Naive thymus-derived CD4-positive, alpha-beta T cell (primary cell): ENCODE data around the gene LHFPL2. TPM values are rescaled to one million over a fixed set of nuclear protein-coding genes. Genes with fewer than 3 reads are reported as not detected.

Source experiments
- ATAC-seq: fragments of 150-1000 bp; cut with Tn5 transposase; 2 replicates; pipeline ENCODE4 v1.10.0; 2021; ENCODE audit warnings: mild to moderate bottlenecking, moderate library complexity
- CTCF ChIA-PET: fragments of 350-600 bp; sonication (Branson Sonifier 250); formaldehyde crosslinking; loops from one replicate; lab custom pipeline; 2021; ENCODE audit warnings: antibody characterized with exemption; lab: Charles Lee
- POLR2A ChIA-PET: fragments of 350-600 bp; sonication (Branson Sonifier 250); formaldehyde crosslinking; loops from one replicate; lab custom pipeline; 2021; ENCODE audit warnings: antibody characterized with exemption, inconsistent platforms; lab: Charles Lee
- DNase-seq, 9 donors: peaks; one replicate each; pipeline versions ENCODE4 v3.0.0 to v3.0.0-alpha.2; 2020 to 2022; ENCODE audit warnings: mixed read lengths in 1 of 9
- H3K27ac ChIP-seq: one replicate; pipeline ENCODE4 v1.7.0; 2013; ENCODE audit warnings: mild to moderate bottlenecking, low read depth, low read length, moderate library complexity
- H3K27me3 ChIP-seq, 2 donors: one replicate each; pipeline ENCODE4 v1.7.0; 2013; ENCODE audit warnings: low read length in 2 of 2, mild to moderate bottlenecking in 2 of 2, moderate library complexity in 2 of 2; ENCODE audit not compliant: control insufficient read depth in 2 of 2, insufficient read depth in 2 of 2
- H3K36me3 ChIP-seq, 3 experiments: 1 replicate in 2 of 3; 2 replicates in 1 of 3; pipeline ENCODE4 v1.7.0; 2013; ENCODE audit warnings: low read length in 3 of 3, mild to moderate bottlenecking in 3 of 3, moderate library complexity in 1 of 3; ENCODE audit not compliant: insufficient read depth in 3 of 3, control insufficient read depth in 2 of 3
- H3K4me1 ChIP-seq, 2 donors: one replicate each; pipeline ENCODE4 v1.7.0; 2013; ENCODE audit warnings: low read length in 2 of 2, mild to moderate bottlenecking in 2 of 2, moderate library complexity in 1 of 2; ENCODE audit not compliant: control insufficient read depth in 2 of 2, insufficient read depth in 2 of 2
- H3K4me3 ChIP-seq: 2 replicates; pipeline ENCODE4 v1.7.0; 2013; ENCODE audit warnings: mild to moderate bottlenecking, low read length
- H3K9me3 ChIP-seq, 3 experiments: 1 replicate in 2 of 3; 2 replicates in 1 of 3; pipeline ENCODE4 v1.7.0; 2013; ENCODE audit warnings: low read length in 3 of 3; ENCODE audit not compliant: control insufficient read depth in 2 of 3
- H3K27ac Mint-ChIP-seq, 9 donors: one replicate each; pipeline ENCODE4 v1.8.0; 2020 to 2022; ENCODE audit warnings: mixed read lengths in 9 of 9, mild to moderate bottlenecking in 8 of 9, moderate library complexity in 5 of 9, inconsistent platforms in 2 of 9
- H3K27me3 Mint-ChIP-seq, 5 donors: one replicate each; pipeline ENCODE4 v1.8.0; 2021 to 2022; ENCODE audit warnings: mixed read lengths in 5 of 5, mild to moderate bottlenecking in 1 of 5
- H3K36me3 Mint-ChIP-seq, 5 donors: one replicate each; pipeline ENCODE4 v1.8.0; 2020 to 2022; ENCODE audit warnings: mixed read lengths in 5 of 5, mild to moderate bottlenecking in 3 of 5, inconsistent platforms in 1 of 5
- H3K4me1 Mint-ChIP-seq, 7 donors: one replicate each; pipeline ENCODE4 v1.8.0; 2020 to 2022; ENCODE audit warnings: mixed read lengths in 7 of 7, mild to moderate bottlenecking in 3 of 7, inconsistent platforms in 1 of 7
- H3K4me3 Mint-ChIP-seq, 10 donors: one replicate each; pipeline ENCODE4 v1.8.0; 2020 to 2022; ENCODE audit warnings: mild to moderate bottlenecking in 10 of 10, mixed read lengths in 10 of 10, moderate library complexity in 6 of 10, inconsistent platforms in 2 of 10
- H3K9me3 Mint-ChIP-seq, 11 donors: one replicate each; pipeline ENCODE4 v1.8.0; 2020 to 2022; ENCODE audit warnings: mixed read lengths in 11 of 11, mild to moderate bottlenecking in 4 of 11, inconsistent platforms in 1 of 11, moderate library complexity in 1 of 11
- intact Hi-C, 2 donors: fragments of 100-400 bp; cut with micrococcal nuclease; formaldehyde crosslinking; loops; one replicate each; pipeline ENCODE4 v1.15.1; 2023
- polyA plus RNA-seq, 2 donors: library from polyadenylated mRNA; unstranded; fragments of 300-500 nt; fragmentation: Illumina TruSeq; gene quantifications; one replicate each; pipeline ENCODE4 v1.2.3, GENCODE V29; 2021
- total RNA-seq, 6 experiments: library from RNA in 5 of 6; stranded (reverse) in 5 of 6; gene quantifications; 1 replicate in 5 of 6; 2 replicates in 1 of 6; pipeline ENCODE4 v1.2.3 and lab custom pipeline; 2021 to 2026

Gene LHFPL2
- total and polyA plus RNA-seq, 7 experiments from 2014 or later: 0.37 to 2.9 (median 1.3) TPM; not detected in 1

DNA sequence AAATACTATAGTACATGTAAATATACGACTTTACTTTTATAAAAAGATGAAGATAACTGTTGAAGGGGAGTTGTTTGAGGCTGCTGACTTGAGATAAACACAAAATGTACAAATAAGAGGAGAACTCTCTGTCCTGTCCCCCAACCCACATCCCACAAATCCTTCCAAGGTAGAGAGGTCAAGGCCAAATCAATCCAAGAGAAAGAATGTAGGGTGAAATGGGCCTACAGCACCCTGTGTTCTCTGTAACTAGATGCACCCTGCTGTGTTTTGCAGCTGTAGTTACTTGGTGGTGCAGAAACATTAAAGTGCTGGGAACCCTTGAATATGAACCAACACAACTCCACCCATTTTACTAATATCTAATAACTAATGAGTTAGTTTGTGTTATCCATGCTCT, 2.0 kb upstream of the LHFPL2 start:
- Mint-ChIP-seq H3K4me3 (peak overlapping the region in 4 of 10 donors; percentile 28 to 79 (median 66)), H3K27ac (no peak overlapping the region), H3K9me3 (peaks cover 0 to 3% (median 0%) of the 10 kb centered on the region in 11 donors), H3K36me3 (peaks cover 0 to 4% (median 0%) of the 10 kb centered on the region in 5 donors), H3K27me3 (peaks cover 37 to 63% (median 47%) of the 10 kb centered on the region in 5 donors), H3K4me1 (peaks cover 10 to 20% (median 14%) of the 10 kb centered on the region in 7 donors)
- Histone ChIP-seq H3K27ac (no peak overlapping the region), H3K9me3 (no peaks in the 10 kb centered on the region), H3K27me3 (peaks cover 7 to 16% of the 10 kb centered on the region in 2 donors), H3K4me1 (peaks cover 0 to 14% of the 10 kb centered on the region in 2 donors), H3K4me3 (no peak overlapping the region), H3K36me3 (no peaks in the 10 kb centered on the region)
- CTCF ChIA-PET: no interaction called here
- ATAC-seq (no peak), DNase-seq (no peak)
- intact Hi-C loops: no loop called here
- POLR2A ChIA-PET: no interaction called here

DNA sequence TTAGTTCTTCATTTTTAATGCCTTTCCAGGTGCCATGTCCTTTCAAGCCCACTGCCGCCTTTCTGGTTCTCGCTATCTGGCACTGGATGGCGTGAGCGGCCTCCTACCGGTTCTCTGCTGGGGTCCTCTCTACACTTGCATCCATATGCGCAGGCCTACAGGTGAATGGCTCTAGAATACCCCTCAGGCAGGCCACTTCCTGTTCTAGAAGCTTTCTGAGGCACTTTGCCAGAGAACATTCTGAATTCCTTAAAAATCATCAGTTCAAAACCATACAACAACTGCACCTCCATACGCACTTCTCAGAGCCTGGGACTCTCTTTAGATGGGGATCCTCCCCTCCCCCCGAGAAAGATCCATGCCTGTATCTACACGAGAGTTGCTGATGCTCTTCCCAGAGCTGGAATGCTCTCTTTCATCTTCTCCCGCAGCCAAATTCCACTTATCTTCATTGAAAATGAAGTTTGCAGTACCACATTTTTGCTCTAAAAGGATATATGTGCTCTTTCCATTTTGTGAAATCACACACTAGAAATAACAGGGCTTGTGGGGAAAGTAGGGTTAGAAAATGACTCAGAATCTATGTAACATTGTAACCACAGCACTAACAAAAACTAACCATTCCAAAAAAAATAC, 1.4 kb upstream of the LHFPL2 start:
- ChIA-PET POLR2A (no interaction called here), CTCF (no interaction called here)
- Histone ChIP-seq H3K27me3 (peaks cover 7 to 19% of the 10 kb centered on the region in 2 donors), H3K27ac (no peak overlapping the region), H3K4me1 (peaks cover 0 to 14% of the 10 kb centered on the region in 2 donors), H3K36me3 (no peaks in the 10 kb centered on the region), H3K9me3 (no peaks in the 10 kb centered on the region), H3K4me3 (no peak overlapping the region)
- Mint-ChIP-seq H3K36me3 (peaks cover 0 to 4% (median 0%) of the 10 kb centered on the region in 5 donors), H3K4me3 (peak overlapping the region; percentile 28 to 79 (median 64)), H3K4me1 (peaks cover 10 to 20% (median 14%) of the 10 kb centered on the region in 7 donors), H3K27ac (no peak overlapping the region), H3K27me3 (peaks cover 39 to 64% (median 52%) of the 10 kb centered on the region in 5 donors), H3K9me3 (peaks cover 0 to 3% (median 0%) of the 10 kb centered on the region in 11 donors)
- DNase-seq (no peak), ATAC-seq (no peak)
- intact Hi-C loops: no loop called here

- H3K27me3 ChIP-seq: peaks cover 7 to 21% of the 10 kb centered on the region in 2 donors
- Mint-ChIP-seq H3K36me3 (peaks cover 0 to 4% (median 0%) of the 10 kb centered on the region in 5 donors), H3K4me1 (peaks cover 10 to 20% (median 14%) of the 10 kb centered on the region in 7 donors), H3K9me3 (peaks cover 0 to 3% (median 0%) of the 10 kb centered on the region in 11 donors), H3K27ac (no peak overlapping the region), H3K4me3 (peak overlapping the region in 9 of 10 donors; percentile 12 to 79 (median 57)), H3K27me3 (peaks cover 44 to 67% (median 59%) of the 10 kb centered on the region in 5 donors)
- no peaks in the 10 kb centered on the region for H3K9me3 ChIP-seq
- CTCF ChIA-PET: no interaction called here
- H3K4me3 ChIP-seq: no peak overlapping the region
- no peaks in the 10 kb centered on the region for H3K36me3 ChIP-seq
- ATAC-seq (no peak), DNase-seq (no peak)
- peaks cover 0 to 14% of the 10 kb centered on the region in 2 donors for H3K4me1 ChIP-seq
- no peak overlapping the region for H3K27ac ChIP-seq
- intact Hi-C loops: no loop called here
- POLR2A ChIA-PET: no interaction called here
These were observed 681 bp upstream of the LHFPL2 start for GRCh38 chr5:78649211-78649695.

GRCh38 chr5:78647838-78648358, 674 bp downstream of the LHFPL2 start:
- Mint-ChIP-seq H3K9me3 (peaks cover 0 to 3% (median 0%) of the 10 kb centered on the region in 11 donors), H3K27ac (no peak overlapping the region), H3K4me1 (peaks cover 10 to 20% (median 14%) of the 10 kb centered on the region in 7 donors), H3K4me3 (peak overlapping the region; percentile 66 to 86 (median 74)), H3K27me3 (peaks cover 46 to 63% (median 58%) of the 10 kb centered on the region in 5 donors), H3K36me3 (peaks cover 0 to 4% (median 0%) of the 10 kb centered on the region in 5 donors)
- Histone ChIP-seq H3K27ac (no peak overlapping the region), H3K27me3 (peaks cover 7 to 21% of the 10 kb centered on the region in 2 donors), H3K4me3 (peak overlapping the region; percentile 29), H3K36me3 (no peaks in the 10 kb centered on the region), H3K9me3 (no peaks in the 10 kb centered on the region), H3K4me1 (peaks cover 0 to 14% of the 10 kb centered on the region in 2 donors)
- intact Hi-C loops: no loop called here
- DNase-seq (no peak), ATAC-seq (no peak)
- CTCF ChIA-PET: no interaction called here
- POLR2A ChIA-PET: no interaction called here

DNA sequence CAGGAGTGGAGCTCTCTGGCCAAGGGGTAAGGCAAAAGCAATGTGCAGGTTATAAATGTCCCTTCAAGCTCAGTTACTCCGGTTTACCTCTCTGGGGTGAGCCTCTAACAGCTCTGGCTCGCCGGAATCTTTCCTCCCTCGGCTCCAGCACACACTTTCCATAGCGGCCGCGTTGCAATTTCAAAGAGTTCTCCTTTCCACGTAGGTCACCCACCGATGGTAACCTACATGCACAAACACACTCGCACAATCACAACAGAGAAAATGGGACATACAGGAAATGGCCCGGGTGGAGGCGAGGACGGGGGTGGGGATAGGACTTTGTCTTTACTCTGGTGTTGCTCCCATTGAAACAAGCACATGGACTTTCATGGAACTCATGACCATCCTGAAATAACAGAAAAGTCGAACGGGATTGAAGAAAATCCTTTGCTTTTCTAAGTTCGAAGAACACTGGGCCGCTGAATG, 1.2 kb downstream of the LHFPL2 start:
- intact Hi-C loops: no loop called here
- H3K4me1 ChIP-seq: peaks cover 0 to 14% of the 10 kb centered on the region in 2 donors
- CTCF ChIA-PET: no interaction called here
- no peak overlapping the region for H3K27ac ChIP-seq
- peaks cover 7 to 21% of the 10 kb centered on the region in 2 donors for H3K27me3 ChIP-seq
- no peaks in the 10 kb centered on the region for H3K36me3 ChIP-seq
- Mint-ChIP-seq H3K4me3 (peak overlapping the region; percentile 66 to 86 (median 74)), H3K4me1 (peaks cover 10 to 20% (median 14%) of the 10 kb centered on the region in 7 donors), H3K9me3 (peaks cover 0 to 3% (median 0%) of the 10 kb centered on the region in 11 donors), H3K36me3 (peaks cover 0 to 4% (median 0%) of the 10 kb centered on the region in 5 donors), H3K27me3 (peaks cover 46 to 64% (median 62%) of the 10 kb centered on the region in 5 donors), H3K27ac (no peak overlapping the region)
- H3K4me3 ChIP-seq: peak overlapping the region; percentile 29
- H3K9me3 ChIP-seq: no peaks in the 10 kb centered on the region
- POLR2A ChIA-PET: no interaction called here
- DNase-seq (peak in 1 of 9 donors; percentile 4), ATAC-seq (no peak)

DNA sequence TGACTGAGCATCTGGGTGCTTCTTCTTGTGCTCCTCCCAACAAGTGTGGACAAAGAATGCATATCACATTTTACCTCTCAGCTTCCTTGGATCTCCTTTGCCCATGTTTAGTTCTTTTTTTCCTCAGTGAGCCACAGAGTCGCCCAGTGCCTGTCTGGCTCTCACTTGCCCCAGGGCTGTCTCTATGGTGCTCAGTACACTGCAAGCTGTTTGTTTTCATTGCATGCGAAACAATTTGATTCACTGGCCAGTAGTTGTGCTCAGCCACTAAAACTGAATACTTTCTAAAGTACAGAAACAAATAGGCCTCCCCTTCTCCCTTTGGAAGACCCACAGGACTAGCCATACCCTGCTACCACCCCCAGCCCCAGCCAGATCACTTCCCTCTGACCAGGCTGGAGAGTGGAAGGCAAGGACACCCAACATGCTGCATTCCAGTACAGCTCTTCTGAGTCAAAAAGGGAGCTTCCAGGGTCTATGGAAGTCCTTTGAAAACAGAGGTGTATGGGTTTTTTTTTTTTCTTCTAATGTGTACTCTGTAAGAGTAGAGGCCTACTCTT, 3.8 kb downstream of the LHFPL2 start:
- no peak for DNase-seq
- POLR2A ChIA-PET: no interaction called here
- H3K27me3 Mint-ChIP-seq: peaks cover 36 to 61% (median 50%) of the 10 kb centered on the region in 5 donors

More for the DNA sequence above, 3.8 kb downstream of the LHFPL2 start:
- H3K4me1 Mint-ChIP-seq: peaks cover 10 to 15% (median 13%) of the 10 kb centered on the region in 7 donors
- H3K9me3 Mint-ChIP-seq: peaks cover 0 to 3% (median 0%) of the 10 kb centered on the region in 11 donors
- Histone ChIP-seq H3K4me3 (no peak overlapping the region), H3K27me3 (peaks cover 7 to 21% of the 10 kb centered on the region in 2 donors), H3K9me3 (no peaks in the 10 kb centered on the region), H3K27ac (no peak overlapping the region), H3K36me3 (no peaks in the 10 kb centered on the region), H3K4me1 (peaks cover 0 to 14% of the 10 kb centered on the region in 2 donors)
- no peak overlapping the region for H3K27ac Mint-ChIP-seq
- H3K36me3 Mint-ChIP-seq: no peaks in the 10 kb centered on the region
- intact Hi-C loops: no loop called here
- CTCF ChIA-PET: no interaction called here
- ATAC-seq: no peak
- no peak overlapping the region for H3K4me3 Mint-ChIP-seq
